HEK293 (cell line): ENCODE data around the gene CHIT1.

ENCODE experiments used
- CTCF ChIA-PET: fragments of 350-600 bp; formaldehyde crosslinking; extraction: SDS; loops from one replicate; lab custom pipeline; 2021; ENCODE audit warnings: antibody characterized with exemption; lab: Yijun Ruan, JAX
- POLR2A ChIA-PET: fragments of 300-600 bp; formaldehyde crosslinking; extraction: SDS; loops from one replicate; lab custom pipeline; 2020; ENCODE audit warnings: antibody characterized with exemption, inconsistent platforms; lab: Yijun Ruan, JAX
- H3K27ac ChIP-seq: fragments of 200-500 bp; sonication (Bioruptor generic); 2 replicates; pipeline ENCODE4 v1.5.1; 2014; ENCODE audit warnings: low read depth, low read length, control low read depth, inconsistent platforms; ENCODE audit errors: extremely low read depth
- H3K36me3 ChIP-seq, 2 experiments: fragments of 200-500 bp in 1 of 2; sonication (Bioruptor generic) in 1 of 2; 1 replicate in 1 of 2; 2 replicates in 1 of 2; pipeline ENCODE4 v1.5.1; 2014 to 2017; ENCODE audit warnings: inconsistent platforms in 2 of 2, low read length in 2 of 2; ENCODE audit not compliant: control insufficient read depth in 2 of 2, insufficient read depth in 1 of 2
- H3K4me1 ChIP-seq: fragments of 200-500 bp; sonication (Bioruptor generic); 2 replicates; pipeline ENCODE4 v1.5.1; 2014; ENCODE audit warnings: mild to moderate bottlenecking, low read length, inconsistent platforms; ENCODE audit not compliant: control insufficient read depth, insufficient read depth
- H3K4me3 ChIP-seq: 2 replicates; pipeline ENCODE4 v1.5.1; 2011; ENCODE audit warnings: low read depth, mild to moderate bottlenecking, control low read depth, low read length, moderate library complexity
- H3K9me3 ChIP-seq: fragments of 200-500 bp; sonication (Bioruptor generic); 2 replicates; pipeline ENCODE4 v1.5.1; 2014; ENCODE audit warnings: low read depth, low read length, inconsistent platforms; ENCODE audit not compliant: control insufficient read depth, insufficient read depth
- BCL11A ChIP-seq: fragments of 450-650 bp; formaldehyde crosslinking; IDR thresholded peaks from 2 replicates; pipeline ENCODE4 v1.5.1; 2016; ENCODE audit warnings: low read depth, missing biosample characterization, missing genetic modification characterization
- KLF10 ChIP-seq: fragments of 450-650 bp; IDR thresholded peaks from 2 replicates; pipeline ENCODE4 v1.5.1; 2018; ENCODE audit warnings: missing biosample characterization, mild to moderate bottlenecking, missing genetic modification characterization
- OSR2 ChIP-seq: fragments of 450-650 bp; formaldehyde crosslinking; IDR thresholded peaks from 2 replicates; pipeline ENCODE4 v1.5.1; 2016; ENCODE audit warnings: missing biosample characterization, missing genetic modification characterization
- SALL2 ChIP-seq: fragments of 450-650 bp; formaldehyde crosslinking; IDR thresholded peaks from 2 replicates; pipeline ENCODE4 v1.5.0; 2017; ENCODE audit warnings: missing biosample characterization, mild to moderate bottlenecking, missing genetic modification characterization, borderline replicate concordance
- ZBTB8A ChIP-seq: fragments of 450-650 bp; formaldehyde crosslinking; IDR thresholded peaks from 2 replicates; pipeline ENCODE4 v1.5.1; 2016; ENCODE audit warnings: missing biosample characterization, missing genetic modification characterization
- ZNF121 ChIP-seq: fragments of 450-650 bp; formaldehyde crosslinking; IDR thresholded peaks from 2 replicates; pipeline ENCODE4 v1.5.1; 2016; ENCODE audit warnings: missing biosample characterization, missing genetic modification characterization
- ZNF132 ChIP-seq: fragments of 450-650 bp; formaldehyde crosslinking; IDR thresholded peaks from 2 replicates; pipeline ENCODE4 v1.5.1; 2017; ENCODE audit warnings: missing biosample characterization, missing genetic modification characterization, borderline replicate concordance
- ZNF140 ChIP-seq: fragments of 450-650 bp; formaldehyde crosslinking; IDR thresholded peaks from 2 replicates; pipeline ENCODE4 v1.5.1; 2016; ENCODE audit warnings: missing biosample characterization, missing genetic modification characterization
- ZNF202 ChIP-seq: fragments of 450-650 bp; formaldehyde crosslinking; IDR thresholded peaks from 2 replicates; pipeline ENCODE4 v1.5.1; 2016; ENCODE audit warnings: missing biosample characterization, missing genetic modification characterization, borderline replicate concordance
- ZNF292 ChIP-seq: fragments of 450-650 bp; formaldehyde crosslinking; IDR thresholded peaks from 2 replicates; pipeline ENCODE4 v1.5.1; 2016; ENCODE audit warnings: low read depth, missing biosample characterization, missing genetic modification characterization, borderline replicate concordance
- ZNF341 ChIP-seq: fragments of 450-650 bp; formaldehyde crosslinking; IDR thresholded peaks from 2 replicates; pipeline ENCODE4; 2016; ENCODE audit warnings: low read depth, missing biosample characterization, missing genetic modification characterization
- ZNF350 ChIP-seq: fragments of 450-650 bp; formaldehyde crosslinking; IDR thresholded peaks from 2 replicates; pipeline ENCODE4 v1.5.0; 2017; ENCODE audit warnings: missing biosample characterization, mild to moderate bottlenecking, missing genetic modification characterization
- ZNF394 ChIP-seq: fragments of 450-650 bp; formaldehyde crosslinking; IDR thresholded peaks from 2 replicates; pipeline ENCODE4 v1.5.1; 2016; ENCODE audit warnings: missing biosample characterization, missing genetic modification characterization, mild to moderate bottlenecking, moderate library complexity, borderline replicate concordance
- ZNF426 ChIP-seq: fragments of 450-650 bp; formaldehyde crosslinking; IDR thresholded peaks from 2 replicates; pipeline ENCODE4 v1.5.1; 2017; ENCODE audit warnings: missing biosample characterization, missing genetic modification characterization, mild to moderate bottlenecking, inconsistent platforms, moderate library complexity
- ZNF433 ChIP-seq: fragments of 450-650 bp; formaldehyde crosslinking; IDR thresholded peaks from 2 replicates; pipeline ENCODE4 v1.5.1; 2016; ENCODE audit warnings: missing biosample characterization, missing genetic modification characterization, low read depth
- ZNF548 ChIP-seq: fragments of 450-650 bp; formaldehyde crosslinking; IDR thresholded peaks from 2 replicates; pipeline ENCODE4 v1.5.1; 2016; ENCODE audit warnings: missing biosample characterization, missing genetic modification characterization
- ZNF560 ChIP-seq: fragments of 450-650 bp; formaldehyde crosslinking; IDR thresholded peaks from 2 replicates; pipeline ENCODE4 v1.5.1; 2017; ENCODE audit warnings: missing biosample characterization, missing genetic modification characterization, borderline replicate concordance
- ZNF561 ChIP-seq: fragments of 450-650 bp; IDR thresholded peaks from 2 replicates; pipeline ENCODE4 v1.5.1; 2018; ENCODE audit warnings: missing biosample characterization, missing genetic modification characterization, borderline replicate concordance
- ZNF623 ChIP-seq: fragments of 450-650 bp; formaldehyde crosslinking; IDR thresholded peaks from 2 replicates; pipeline ENCODE4 v1.5.1; 2016; ENCODE audit warnings: missing biosample characterization, missing genetic modification characterization
- ZNF626 ChIP-seq: fragments of 450-650 bp; sonication (Bioruptor Pico); formaldehyde crosslinking; IDR thresholded peaks from 2 replicates; pipeline ENCODE4 v1.5.1; 2018; ENCODE audit warnings: missing biosample characterization, missing genetic modification characterization, inconsistent platforms
- ZNF629 ChIP-seq: fragments of 450-650 bp; formaldehyde crosslinking; IDR thresholded peaks from 2 replicates; pipeline ENCODE4 v1.5.1; 2017; ENCODE audit warnings: missing biosample characterization, missing genetic modification characterization
- ZNF76 ChIP-seq: fragments of 450-650 bp; formaldehyde crosslinking; IDR thresholded peaks from 2 replicates; pipeline ENCODE4; 2016; ENCODE audit warnings: low read depth, missing biosample characterization, missing genetic modification characterization, borderline replicate concordance
- ZNF785 ChIP-seq: fragments of 450-650 bp; formaldehyde crosslinking; IDR thresholded peaks from 2 replicates; pipeline ENCODE4 v1.5.1; 2016; ENCODE audit warnings: missing biosample characterization, missing genetic modification characterization
- ZSCAN16 ChIP-seq: fragments of 450-650 bp; formaldehyde crosslinking; IDR thresholded peaks from 2 replicates; pipeline ENCODE4 v1.5.1; 2016; ENCODE audit warnings: missing biosample characterization, missing genetic modification characterization
- ZXDB ChIP-seq: fragments of 450-650 bp; formaldehyde crosslinking; IDR thresholded peaks from 2 replicates; pipeline ENCODE4 v1.5.1; 2016; ENCODE audit warnings: missing biosample characterization, missing genetic modification characterization
- TF ChIP-seq, protein P1 (sequence below): fragments of 450-650 bp; formaldehyde crosslinking; IDR thresholded peaks from 2 replicates; pipeline ENCODE4; 2016; ENCODE audit warnings: missing biosample characterization, missing genetic modification characterization
- TF ChIP-seq, protein P2 (sequence below): fragments of 450-650 bp; formaldehyde crosslinking; conservative IDR thresholded peaks from 2 replicates; pipeline ENCODE4 v1.5.1; 2016; ENCODE audit warnings: low read depth, missing biosample characterization, missing genetic modification characterization
- TF ChIP-seq, protein P3 (sequence below): fragments of 450-650 bp; formaldehyde crosslinking; IDR thresholded peaks from 2 replicates; pipeline ENCODE4 v1.5.1; 2016; ENCODE audit warnings: missing biosample characterization, missing genetic modification characterization
- TF ChIP-seq, protein P4 (sequence below): fragments of 450-650 bp; formaldehyde crosslinking; IDR thresholded peaks from 2 replicates; pipeline ENCODE4 v1.5.1; 2017; ENCODE audit warnings: missing biosample characterization, missing genetic modification characterization

CHIT1 gene

DNA sequence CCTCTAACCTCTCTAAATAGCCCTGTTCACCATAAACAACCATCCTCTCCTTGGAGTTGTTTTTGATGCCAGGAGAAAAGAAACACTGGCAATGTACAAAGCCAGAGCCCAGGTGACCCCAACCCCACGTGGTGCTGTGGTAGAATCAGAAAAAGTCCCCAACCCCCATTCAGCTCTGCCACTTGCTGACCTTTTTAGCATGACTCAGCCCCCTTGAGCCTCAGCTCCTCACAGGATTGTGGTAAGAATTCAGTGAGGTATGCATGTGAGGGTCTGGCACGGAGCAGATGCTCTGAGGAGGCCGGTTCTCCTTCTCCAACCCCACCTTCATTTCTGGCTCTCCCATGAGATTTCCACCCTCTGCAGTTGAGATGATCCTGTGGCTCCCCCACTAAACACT lies 31.8 kb downstream of the CHIT1 start (continued):
- TF ChIP-seq, protein P1, sequence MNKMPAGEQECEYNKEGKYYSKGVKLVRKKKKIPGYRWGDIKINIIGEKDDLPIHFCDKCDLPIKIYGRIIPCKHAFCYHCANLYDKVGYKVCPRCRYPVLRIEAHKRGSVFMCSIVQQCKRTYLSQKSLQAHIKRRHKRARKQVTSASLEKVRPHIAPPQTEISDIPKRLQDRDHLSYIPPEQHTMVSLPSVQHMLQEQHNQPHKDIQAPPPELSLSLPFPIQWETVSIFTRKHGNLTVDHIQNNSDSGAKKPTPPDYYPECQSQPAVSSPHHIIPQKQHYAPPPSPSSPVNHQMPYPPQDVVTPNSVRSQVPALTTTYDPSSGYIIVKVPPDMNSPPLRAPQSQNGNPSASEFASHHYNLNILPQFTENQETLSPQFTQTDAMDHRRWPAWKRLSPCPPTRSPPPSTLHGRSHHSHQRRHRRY (tag by site-specific recombination), result no peak
- TF ChIP-seq, all 188 proteins: peak for 0

DNA sequence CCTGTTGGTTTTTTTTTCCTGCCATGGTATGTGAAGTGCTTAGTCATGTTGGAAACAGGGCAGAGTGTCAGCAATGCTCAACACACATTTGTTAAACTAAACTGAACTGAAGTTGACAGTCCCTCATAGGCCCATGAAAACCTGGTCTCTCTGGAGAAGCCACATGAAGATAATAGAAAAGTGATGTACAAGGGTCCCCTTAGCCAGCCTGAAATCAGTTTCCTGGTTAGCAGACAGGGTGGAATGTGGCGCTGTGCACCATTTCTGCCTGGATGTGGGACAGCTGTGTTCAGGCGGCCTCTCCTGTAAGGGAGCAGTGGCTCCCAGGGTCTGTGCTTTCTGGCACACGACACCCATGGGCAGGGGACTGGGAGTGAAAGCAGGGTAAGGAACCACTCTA lies 33.1 kb downstream of the CHIT1 start:
- ChIA-PET POLR2A (no interaction called here), CTCF (interaction anchor here (0.9 to 1.8 kb wide), 4 partner anchors 9 to 157 kb away, joined by 4 to 11 read pairs (median 8); no protein-coding TSS in a partner anchor)

DNA sequence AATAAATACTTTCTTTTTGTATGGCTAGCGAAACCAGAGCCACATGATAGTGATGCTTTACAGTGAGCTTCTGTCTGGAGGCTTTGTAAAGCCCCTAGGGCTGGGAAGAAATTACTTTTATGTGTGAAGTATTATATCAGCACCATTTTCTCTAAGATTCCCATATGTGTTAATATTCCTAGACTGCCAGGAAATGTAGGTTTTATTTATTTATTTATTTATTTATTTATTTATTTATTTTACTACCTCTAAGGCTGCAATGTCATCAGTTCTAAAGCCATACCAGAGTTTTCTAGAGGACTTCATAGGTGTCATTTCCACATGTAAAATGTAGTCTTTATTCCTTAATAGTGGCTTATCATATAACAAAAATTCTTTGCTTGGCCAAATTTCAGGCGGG lies 38.5 kb downstream of the CHIT1 start:
- Histone ChIP-seq H3K36me3 (no peaks in the 10 kb centered on the region), H3K27ac (no peak overlapping the region), H3K9me3 (no peaks in the 10 kb centered on the region), H3K4me1 (no peaks in the 10 kb centered on the region), H3K4me3 (no peak overlapping the region)
- ChIA-PET CTCF (interaction anchor here (1.2 kb wide), 1 partner anchor 20 kb away, joined by 3 read pairs; no protein-coding TSS in a partner anchor), POLR2A (no interaction called here)
- TF ChIP-seq ZNF394 (tag by site-specific recombination), result peak; percentile 93
- TF ChIP-seq ZNF426 (tag by site-specific recombination), result peak; percentile 85
- peak; percentile 35; the same call in 1 of the 2 replicates for TF ChIP-seq ZNF629 (tag by site-specific recombination)
- no peak for TF ChIP-seq ZNF561 (tag by site-specific recombination)
- no peak for TF ChIP-seq ZNF121 (tag by site-specific recombination)
- 0 out of 2 replicates have a peak, but pooled peaks have one; percentile 59 for TF ChIP-seq ZNF202 (tag by site-specific recombination)
- TF ChIP-seq, protein P2, sequence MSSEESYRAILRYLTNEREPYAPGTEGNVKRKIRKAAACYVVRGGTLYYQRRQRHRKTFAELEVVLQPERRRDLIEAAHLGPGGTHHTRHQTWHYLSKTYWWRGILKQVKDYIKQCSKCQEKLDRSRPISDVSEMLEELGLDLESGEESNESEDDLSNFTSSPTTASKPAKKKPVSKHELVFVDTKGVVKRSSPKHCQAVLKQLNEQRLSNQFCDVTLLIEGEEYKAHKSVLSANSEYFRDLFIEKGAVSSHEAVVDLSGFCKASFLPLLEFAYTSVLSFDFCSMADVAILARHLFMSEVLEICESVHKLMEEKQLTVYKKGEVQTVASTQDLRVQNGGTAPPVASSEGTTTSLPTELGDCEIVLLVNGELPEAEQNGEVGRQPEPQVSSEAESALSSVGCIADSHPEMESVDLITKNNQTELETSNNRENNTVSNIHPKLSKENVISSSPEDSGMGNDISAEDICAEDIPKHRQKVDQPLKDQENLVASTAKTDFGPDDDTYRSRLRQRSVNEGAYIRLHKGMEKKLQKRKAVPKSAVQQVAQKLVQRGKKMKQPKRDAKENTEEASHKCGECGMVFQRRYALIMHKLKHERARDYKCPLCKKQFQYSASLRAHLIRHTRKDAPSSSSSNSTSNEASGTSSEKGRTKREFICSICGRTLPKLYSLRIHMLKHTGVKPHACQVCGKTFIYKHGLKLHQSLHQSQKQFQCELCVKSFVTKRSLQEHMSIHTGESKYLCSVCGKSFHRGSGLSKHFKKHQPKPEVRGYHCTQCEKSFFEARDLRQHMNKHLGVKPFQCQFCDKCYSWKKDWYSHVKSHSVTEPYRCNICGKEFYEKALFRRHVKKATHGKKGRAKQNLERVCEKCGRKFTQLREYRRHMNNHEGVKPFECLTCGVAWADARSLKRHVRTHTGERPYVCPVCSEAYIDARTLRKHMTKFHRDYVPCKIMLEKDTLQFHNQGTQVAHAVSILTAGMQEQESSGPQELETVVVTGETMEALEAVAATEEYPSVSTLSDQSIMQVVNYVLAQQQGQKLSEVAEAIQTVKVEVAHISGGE (tag by site-specific recombination), result peak; percentile 77
- no peak for TF ChIP-seq KLF10
- peak; percentile 69 for TF ChIP-seq ZBTB8A (tag by site-specific recombination)
- peak; percentile 76 for TF ChIP-seq ZNF623 (tag by site-specific recombination)
- TF ChIP-seq ZNF548 (tag by site-specific recombination), result no peak
- TF ChIP-seq ZNF560 (tag by site-specific recombination), result 0 out of 2 replicates have a peak, but pooled peaks have one; percentile 30
- TF ChIP-seq, protein P3, sequence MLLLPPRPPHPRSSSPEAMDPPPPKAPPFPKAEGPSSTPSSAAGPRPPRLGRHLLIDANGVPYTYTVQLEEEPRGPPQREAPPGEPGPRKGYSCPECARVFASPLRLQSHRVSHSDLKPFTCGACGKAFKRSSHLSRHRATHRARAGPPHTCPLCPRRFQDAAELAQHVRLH (tag by site-specific recombination), result peak; percentile 39; the same call in 1 of the 2 replicates
- peak; percentile 68 for TF ChIP-seq ZNF140 (tag by site-specific recombination)
- TF ChIP-seq ZNF626 (tag by site-specific recombination), result no peak
- peak; percentile 62; the same call in 1 of the 2 replicates for TF ChIP-seq ZNF292 (tag by site-specific recombination)
- TF ChIP-seq SALL2, result no peak
- peak; percentile 54; the same call in 1 of the 2 replicates for TF ChIP-seq ZXDB (tag by site-specific recombination)

More for the DNA sequence above, 33.1 kb downstream of the CHIT1 start:
- TF ChIP-seq ZNF341 (tag by site-specific recombination), result no peak
- no peak for TF ChIP-seq BCL11A (tag by site-specific recombination)
- TF ChIP-seq ZNF433, result no peak
- no peak for TF ChIP-seq ZNF76
- no peak for TF ChIP-seq ZNF350 (tag by site-specific recombination)
- TF ChIP-seq OSR2 (tag by site-specific recombination), result no peak
- TF ChIP-seq ZSCAN16, result no peak
- TF ChIP-seq, protein P4, sequence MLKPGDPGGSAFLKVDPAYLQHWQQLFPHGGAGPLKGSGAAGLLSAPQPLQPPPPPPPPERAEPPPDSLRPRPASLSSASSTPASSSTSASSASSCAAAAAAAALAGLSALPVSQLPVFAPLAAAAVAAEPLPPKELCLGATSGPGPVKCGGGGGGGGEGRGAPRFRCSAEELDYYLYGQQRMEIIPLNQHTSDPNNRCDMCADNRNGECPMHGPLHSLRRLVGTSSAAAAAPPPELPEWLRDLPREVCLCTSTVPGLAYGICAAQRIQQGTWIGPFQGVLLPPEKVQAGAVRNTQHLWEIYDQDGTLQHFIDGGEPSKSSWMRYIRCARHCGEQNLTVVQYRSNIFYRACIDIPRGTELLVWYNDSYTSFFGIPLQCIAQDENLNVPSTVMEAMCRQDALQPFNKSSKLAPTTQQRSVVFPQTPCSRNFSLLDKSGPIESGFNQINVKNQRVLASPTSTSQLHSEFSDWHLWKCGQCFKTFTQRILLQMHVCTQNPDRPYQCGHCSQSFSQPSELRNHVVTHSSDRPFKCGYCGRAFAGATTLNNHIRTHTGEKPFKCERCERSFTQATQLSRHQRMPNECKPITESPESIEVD (tag by site-specific recombination), result no peak
- no peak for TF ChIP-seq ZNF785 (tag by site-specific recombination)
- TF ChIP-seq ZNF132 (tag by site-specific recombination), result no peak
- H3K27ac ChIP-seq, result no peak overlapping the region
- no peaks in the 10 kb centered on the region for H3K4me1 ChIP-seq
- no peak overlapping the region for H3K4me3 ChIP-seq
- no peaks in the 10 kb centered on the region for H3K9me3 ChIP-seq
- no peaks in the 10 kb centered on the region for H3K36me3 ChIP-seq
